Heart left ventricle (tissue), 16 donors: Measurements from ENCODE around the gene AQP2. TPM values are rescaled to one million over a fixed set of nuclear protein-coding genes. Genes with fewer than 3 reads are reported as not detected.

Experiments
- ATAC-seq, 4 donors: fragments of 200-7000 bp; cut with Tn5 transposase; one replicate each; pipeline ENCODE4 v1.9.1; 2020 to 2022; ENCODE audit warnings: moderate library complexity in 4 of 4, mild to moderate bottlenecking in 3 of 4, moderate number of reproducible peaks in 1 of 4
- DNase-seq, 5 donors: peaks; one replicate each; pipeline ENCODE4 v3.0.0-alpha.2; 2020
- H3K27ac ChIP-seq, 12 donors: fragments of 200-600 bp; sonication (generic) in 4 of 12; one replicate each; pipeline versions ENCODE4 v1.5.0 to v1.8.0; 2016 to 2022; ENCODE audit warnings: mild to moderate bottlenecking in 2 of 12
- H3K27me3 ChIP-seq, 9 donors: fragments of 200-600 bp; sonication (generic) in 2 of 9; one replicate each; pipeline versions ENCODE4 v1.5.1 to v1.8.0; 2016 to 2022; ENCODE audit warnings: mild to moderate bottlenecking in 3 of 9
- H3K36me3 ChIP-seq, 9 donors: fragments of 200-600 bp; sonication (generic) in 2 of 9; one replicate each; pipeline versions ENCODE4 v1.5.0 to v1.8.0; 2018 to 2022; ENCODE audit warnings: mild to moderate bottlenecking in 2 of 9
- H3K4me1 ChIP-seq, 12 donors: fragments of 200-600 bp; sonication (generic) in 4 of 12; one replicate each; pipeline versions ENCODE4 v1.5.0 to v1.8.0; 2016 to 2022; ENCODE audit warnings: mild to moderate bottlenecking in 3 of 12
- H3K4me3 ChIP-seq, 12 donors: fragments of 200-600 bp; sonication (generic) in 4 of 12; one replicate each; pipeline versions ENCODE4 v1.5.0 to v1.8.0; 2017 to 2022; ENCODE audit warnings: mild to moderate bottlenecking in 9 of 12, moderate library complexity in 4 of 12
- H3K9me3 ChIP-seq, 12 donors: fragments of 200-600 bp; sonication (generic) in 4 of 12; one replicate each; pipeline versions ENCODE4 v1.5.0 to v1.8.0; 2016 to 2022; ENCODE audit warnings: mild to moderate bottlenecking in 1 of 12
- POLR2A ChIP-seq, 2 donors: fragments of 450-650 bp; IDR thresholded peaks; one replicate each; pipeline ENCODE4 v1.6.1; 2017; ENCODE audit warnings: antibody characterized with exemption in 2 of 2, mild to moderate bottlenecking in 2 of 2, moderate library complexity in 2 of 2
- WGBS, 4 donors: extraction: QIAGEN DNeasy Blood & Tissue Kit in 2 of 4; methylation state at CpG; one replicate each; pipeline versions ENCODE4 v1.1.5 to v1.1.7; 2013 to 2018; 5-methylcytosine and 5-hydroxymethylcytosine counted together
- intact Hi-C, 10 donors: fragments of 100-400 bp; cut with DNase I; formaldehyde crosslinking; loops; one replicate each; pipeline versions ENCODE4 v1.11.1 to v1.14.2; 2022
- polyA plus RNA-seq, 2 donors: library from polyadenylated mRNA; stranded (reverse); fragments of 200-250 nt; gene quantifications; one replicate each; pipeline ENCODE4 v1.2.3, GENCODE V29; 2013
- total RNA-seq, 9 donors: library from RNA; depleted of rRNA in 2 of 9; stranded (reverse); fragments of >200 nt in 2 of 9; fragmentation: NEBNext Ultra II Directional in 3 of 9; extraction: Animal tissue kit (Norgen Biotek cat#: 25700) in 3 of 9; gene quantifications; one replicate each; pipeline versions ENCODE4 v1.1.0 to v1.2.4, GENCODE V29; 2016 to 2023
- TF ChIP-seq, protein P1 (sequence below), 12 donors: fragments of 200-600 bp; sonication (generic) in 4 of 12; IDR thresholded peaks; one replicate each; pipeline versions ENCODE4 v1.5.0 to v1.8.0; 2018 to 2022; ENCODE audit warnings: antibody characterized with exemption in 12 of 12, mild to moderate bottlenecking in 5 of 12
- donor health status: ischemic (EF 13 %, LVEDD 7.1; RV severe dilation, severe dysfunction).
- donor health status: healthy with polysubstance abuse.
- donor health status: DM: no; HTN: yes; CAD: no.
- donor health status: DM: no; HTN: no; CAD: no.
- donor health status: ischemic (EF 25% LVEDD 6.9; RV normal size, moderate dysfunction).
- donor health status: ischemic (EF 25% LVEDD 5.7; RV mildly dilated, moderate dysfunction).
- donor health status: healthy.
- donor health status: DM: yes; HTN: yes; CAD: no.
- donor health status: ischemic (EF 35%, LVEDD 5.7; RV mildly dilated, moderate dysfunction).
- donor health status: nonischemic (EF 11% LVEDD 7.7; RV severe dilation, severe dysfunction).
- donor health status: DM: yes; HTN: yes; CAD: no.
- donor health status: PGD.
- donor health status: ischemic (EF 29% LVEDD 5.4; RV normal size, mild dysfunction).
- donor health status: nonischemic (EF 23%, LVEDD 6.1; RV moderate dilation, normal function).

Gene AQP2
- total and polyA plus RNA-seq, 11 donors: not detected

DNA sequence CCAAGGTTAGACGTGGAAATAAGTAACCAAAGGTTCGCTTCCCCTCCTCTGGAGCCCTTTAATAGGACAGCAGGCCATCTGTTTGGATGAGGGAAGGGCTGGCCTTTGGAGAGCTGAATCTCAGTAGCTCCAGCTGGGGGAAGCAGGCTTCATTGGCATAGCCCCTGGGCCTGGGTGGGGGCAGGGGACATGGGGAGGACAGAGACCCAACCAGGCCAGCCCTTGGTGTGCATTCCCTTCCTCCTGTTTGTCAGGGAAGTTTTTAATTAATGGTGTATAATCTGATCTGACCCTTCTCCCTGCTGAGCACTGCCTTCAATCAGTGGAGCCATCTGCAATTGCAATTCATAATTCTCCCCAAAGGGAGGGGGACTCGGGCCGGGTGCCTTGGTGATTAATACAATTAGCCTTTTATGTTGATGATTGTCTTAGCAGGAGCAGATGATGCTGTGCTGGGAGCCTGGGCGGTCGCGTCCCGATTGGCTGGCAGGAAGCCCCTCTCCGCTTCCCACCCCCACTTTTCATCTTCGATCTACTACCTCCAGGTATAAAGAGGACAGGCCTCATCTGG lies 28.6 kb downstream of the AQP2 start:
- no peak for ATAC-seq
- Histone ChIP-seq H3K4me1 (peaks cover 0 to 44% (median 14%) of the 10 kb centered on the region in 12 donors), H3K27ac (no peak overlapping the region), H3K27me3 (peaks cover 0 to 6% (median 0%) of the 10 kb centered on the region in 9 donors), H3K9me3 (no peaks in the 10 kb centered on the region), H3K36me3 (no peaks in the 10 kb centered on the region), H3K4me3 (no peak overlapping the region)
- no peak for TF ChIP-seq POLR2A (IDR thresholded peaks at IDR 0.05)
- TF ChIP-seq, protein P1, sequence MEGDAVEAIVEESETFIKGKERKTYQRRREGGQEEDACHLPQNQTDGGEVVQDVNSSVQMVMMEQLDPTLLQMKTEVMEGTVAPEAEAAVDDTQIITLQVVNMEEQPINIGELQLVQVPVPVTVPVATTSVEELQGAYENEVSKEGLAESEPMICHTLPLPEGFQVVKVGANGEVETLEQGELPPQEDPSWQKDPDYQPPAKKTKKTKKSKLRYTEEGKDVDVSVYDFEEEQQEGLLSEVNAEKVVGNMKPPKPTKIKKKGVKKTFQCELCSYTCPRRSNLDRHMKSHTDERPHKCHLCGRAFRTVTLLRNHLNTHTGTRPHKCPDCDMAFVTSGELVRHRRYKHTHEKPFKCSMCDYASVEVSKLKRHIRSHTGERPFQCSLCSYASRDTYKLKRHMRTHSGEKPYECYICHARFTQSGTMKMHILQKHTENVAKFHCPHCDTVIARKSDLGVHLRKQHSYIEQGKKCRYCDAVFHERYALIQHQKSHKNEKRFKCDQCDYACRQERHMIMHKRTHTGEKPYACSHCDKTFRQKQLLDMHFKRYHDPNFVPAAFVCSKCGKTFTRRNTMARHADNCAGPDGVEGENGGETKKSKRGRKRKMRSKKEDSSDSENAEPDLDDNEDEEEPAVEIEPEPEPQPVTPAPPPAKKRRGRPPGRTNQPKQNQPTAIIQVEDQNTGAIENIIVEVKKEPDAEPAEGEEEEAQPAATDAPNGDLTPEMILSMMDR (IDR thresholded peaks at IDR 0.05): no peak
- intact Hi-C loops: no loop called here
- 69 to 87% (median 75%) methylated on average over 10 of the region's 10 CpGs for WGBS, 4 donors
- DNase-seq: no peak

DNA sequence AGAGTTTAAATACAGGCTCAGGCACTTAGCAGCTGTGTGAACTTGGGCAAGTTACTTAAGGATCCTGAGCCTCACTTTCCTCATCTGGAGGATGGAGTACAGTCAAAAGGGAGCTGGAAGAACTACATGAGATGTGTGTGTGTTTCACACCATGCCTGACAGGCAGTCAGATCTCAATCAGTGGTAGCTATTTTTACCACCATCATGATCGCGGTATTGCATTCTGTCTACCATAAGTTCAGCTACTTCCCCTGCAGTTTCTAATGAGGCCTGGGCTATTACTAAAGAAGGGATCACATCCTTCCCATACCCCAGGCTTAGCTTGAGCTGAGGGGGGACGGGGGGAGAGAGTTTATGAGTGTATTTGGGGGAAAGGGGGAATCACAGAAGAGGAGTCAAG lies 29.3 kb downstream of the AQP2 start:
- Histone ChIP-seq H3K36me3 (no peaks in the 10 kb centered on the region), H3K27me3 (peaks cover 0 to 1% (median 0%) of the 10 kb centered on the region in 9 donors), H3K4me3 (no peak overlapping the region), H3K9me3 (no peaks in the 10 kb centered on the region), H3K4me1 (peaks cover 0 to 43% (median 15%) of the 10 kb centered on the region in 12 donors), H3K27ac (no peak overlapping the region)
- 86 to 97% (median 90%) methylated on average over 3 of the region's 3 CpGs for WGBS, 4 donors
- DNase-seq (no peak), ATAC-seq (no peak)
- no peak for TF ChIP-seq POLR2A (IDR thresholded peaks at IDR 0.05)
- TF ChIP-seq, protein P1 (IDR thresholded peaks at IDR 0.05): no peak
- intact Hi-C loops: no loop called here

DNA sequence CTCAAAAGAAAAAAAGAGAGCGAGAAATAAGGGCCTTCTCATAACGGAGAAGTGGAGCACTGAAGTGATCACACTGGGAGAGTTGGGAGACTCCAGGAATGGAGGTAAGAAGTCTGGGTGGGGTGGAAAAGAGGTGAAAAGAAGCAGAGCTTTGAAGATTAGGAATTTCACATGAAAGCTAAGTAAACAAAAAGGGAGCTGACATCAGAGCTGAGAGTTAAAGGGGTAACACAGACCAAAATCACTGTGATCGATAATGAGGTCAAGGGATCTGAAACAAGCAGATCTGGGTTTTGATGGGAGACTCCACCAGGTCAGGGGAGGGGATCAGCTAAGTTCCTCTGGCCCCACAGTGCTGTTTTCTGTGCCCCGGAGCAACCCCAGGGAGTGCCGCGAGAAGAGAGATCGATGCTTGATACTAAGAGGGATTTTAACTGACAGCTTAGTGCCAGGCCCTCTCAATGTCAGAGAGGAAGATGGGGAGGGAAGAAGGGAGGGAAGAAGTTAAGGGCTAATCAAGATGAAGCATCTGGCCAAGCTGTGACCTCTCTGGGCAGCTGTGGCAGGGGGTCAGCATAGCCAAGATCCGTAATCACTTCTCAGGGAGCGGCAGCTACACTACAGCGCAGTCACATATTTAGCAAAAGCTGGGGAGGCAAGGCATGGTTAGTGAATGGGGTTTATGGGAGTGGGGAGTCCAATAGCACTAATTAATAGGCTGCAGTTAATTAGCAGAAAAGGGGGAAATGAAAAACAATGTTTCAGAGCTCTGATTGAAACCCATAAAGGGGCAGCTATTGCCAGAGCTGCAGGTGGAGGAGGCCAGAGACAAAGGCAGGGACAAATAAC lies 30.2 kb downstream of the AQP2 start:
- no peak for TF ChIP-seq POLR2A (IDR thresholded peaks at IDR 0.05)
- TF ChIP-seq, protein P1 (IDR thresholded peaks at IDR 0.05): no peak
- intact Hi-C loops: no loop called here
- WGBS, 4 donors: 92 to 97% (median 96%) methylated on average over 10 of the region's 10 CpGs
- DNase-seq (no peak), ATAC-seq (no peak)
- H3K36me3 ChIP-seq: no peaks in the 10 kb centered on the region
- H3K4me1 ChIP-seq: peaks cover 0 to 36% (median 12%) of the 10 kb centered on the region in 12 donors
- H3K9me3 ChIP-seq: no peaks in the 10 kb centered on the region
- no peak overlapping the region for H3K4me3 ChIP-seq
- no peak overlapping the region for H3K27ac ChIP-seq
- H3K27me3 ChIP-seq: no peaks in the 10 kb centered on the region
